SH-SY5Y (cell line): ENCODE results near the gene SLC7A6OS.

ENCODE experiments used
- GATA2 ChIP-seq: IDR thresholded peaks from 2 replicates; pipeline ENCODE4 v1.6.1; 2011; ENCODE audit warnings: mild to moderate bottlenecking, low read depth, low read length
- GATA3 ChIP-seq: IDR thresholded peaks from 2 replicates; pipeline ENCODE4 v1.6.1; 2011; ENCODE audit warnings: low read depth, mild to moderate bottlenecking, low read length, moderate library complexity

DNA sequence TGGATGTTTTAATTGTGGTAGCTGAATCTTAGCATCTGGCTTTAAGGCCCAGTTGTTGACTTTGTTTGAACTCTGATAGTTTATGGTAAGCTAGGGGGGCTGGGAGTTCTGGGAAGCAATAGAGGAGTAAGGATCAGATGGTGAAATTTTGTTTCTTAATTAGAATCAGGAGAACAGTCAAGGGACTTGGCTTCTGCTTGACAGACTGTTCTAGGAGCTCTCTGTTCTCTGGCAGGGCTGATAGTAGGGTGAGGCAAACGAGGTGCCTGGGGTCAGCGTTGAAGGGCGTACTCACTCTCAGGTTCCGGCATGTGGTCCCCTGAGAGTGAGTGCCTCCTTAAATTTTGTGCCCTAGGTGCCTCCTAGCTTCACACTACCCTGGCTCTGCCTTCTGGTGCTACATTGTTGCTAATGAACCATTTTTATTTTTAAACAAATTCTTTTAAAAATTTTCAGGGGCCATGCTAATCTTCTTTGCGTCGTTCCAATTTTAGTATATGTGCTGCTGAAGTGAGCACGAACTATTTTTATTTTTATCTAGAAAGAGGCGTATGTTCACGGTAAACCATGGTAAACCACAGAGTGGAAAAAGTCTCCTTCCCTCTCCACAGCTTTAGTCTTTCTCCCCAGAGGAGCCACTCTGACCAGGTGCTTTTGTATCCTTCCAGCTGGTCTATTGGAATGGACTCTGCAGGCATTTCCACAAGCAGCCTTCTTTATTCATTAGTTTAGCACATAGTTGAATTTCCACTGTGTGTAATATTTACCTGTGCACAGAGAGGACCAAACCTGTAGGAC lies 26.7 kb downstream of the SLC7A6OS start:
- no peak for TF ChIP-seq GATA2
- TF ChIP-seq GATA3 = no peak
